ENCODE measurements around the gene RUNX1. TPM values are rescaled to one million over a fixed set of nuclear protein-coding genes. Genes with fewer than 3 reads are reported as not detected.

Gene RUNX1
- total RNA-seq, 2 donors from 2014 or later, result 4.9 to 12.5 TPM

GRCh38 chr21:34812504-34813265 lies 236.4 kb downstream of the RUNX1 start:
- H3K27ac ChIP-seq, result no peak overlapping the region
- no peak for DNase-seq
- 63 to 73% methylated on average over 6 to 7 of the region's 7 CpGs for WGBS, 2 donors
- no peak overlapping the region for H3K4me3 ChIP-seq
- H3K4me1 ChIP-seq, result peaks cover 1% of the 10 kb centered on the region
- no peaks in the 10 kb centered on the region for H3K9me3 ChIP-seq
- intact Hi-C loops (cut with DNase I), result no loop called here
- no peaks in the 10 kb centered on the region for H3K27me3 ChIP-seq
- H3K36me3 ChIP-seq (replicated peaks in 1 of 2; ENCODE audit: insufficient read depth in 1 of 2, low read depth in 2 of 2), result no peaks in the 10 kb centered on the region
- no peak for ATAC-seq
- TF ChIP-seq CTCF (IDR thresholded peaks at IDR 0.05) (no peak), POLR2A (IDR thresholded peaks at IDR 0.05) (no peak)

GRCh38 chr21:34811368-34811767 lies 237.7 kb downstream of the RUNX1 start:
- Histone ChIP-seq H3K9me3 (no peaks in the 10 kb centered on the region), H3K27ac (no peak overlapping the region), H3K27me3 (no peaks in the 10 kb centered on the region), H3K4me1 (no peaks in the 10 kb centered on the region), H3K36me3 (replicated peaks in 1 of 2; ENCODE audit: insufficient read depth in 1 of 2, low read depth in 2 of 2) (no peaks in the 10 kb centered on the region), H3K4me3 (no peak overlapping the region)
- ATAC-seq, result no peak
- 56 to 64% methylated on average over 4 of the region's 4 CpGs for WGBS, 2 donors
- no peak for DNase-seq
- intact Hi-C loops (cut with DNase I), result no loop called here
- no peak for TF ChIP-seq CTCF (IDR thresholded peaks at IDR 0.05)
- TF ChIP-seq POLR2A (IDR thresholded peaks at IDR 0.05), result no peak

GRCh38 chr21:34810786-34811185 lies 238.3 kb downstream of the RUNX1 start:
- Histone ChIP-seq H3K4me1 (no peaks in the 10 kb centered on the region), H3K36me3 (replicated peaks in 1 of 2; ENCODE audit: insufficient read depth in 1 of 2, low read depth in 2 of 2) (no peaks in the 10 kb centered on the region), H3K27me3 (no peaks in the 10 kb centered on the region), H3K9me3 (no peaks in the 10 kb centered on the region), H3K4me3 (no peak overlapping the region), H3K27ac (no peak overlapping the region)
- intact Hi-C loops (cut with DNase I), result no loop called here
- ATAC-seq (no peak), DNase-seq (no peak)
- WGBS, 2 donors, result 71 to 84% methylated on average over 3 to 6 of the region's 6 CpGs
- TF ChIP-seq POLR2A (IDR thresholded peaks at IDR 0.05) (no peak), CTCF (IDR thresholded peaks at IDR 0.05) (no peak)

DNA sequence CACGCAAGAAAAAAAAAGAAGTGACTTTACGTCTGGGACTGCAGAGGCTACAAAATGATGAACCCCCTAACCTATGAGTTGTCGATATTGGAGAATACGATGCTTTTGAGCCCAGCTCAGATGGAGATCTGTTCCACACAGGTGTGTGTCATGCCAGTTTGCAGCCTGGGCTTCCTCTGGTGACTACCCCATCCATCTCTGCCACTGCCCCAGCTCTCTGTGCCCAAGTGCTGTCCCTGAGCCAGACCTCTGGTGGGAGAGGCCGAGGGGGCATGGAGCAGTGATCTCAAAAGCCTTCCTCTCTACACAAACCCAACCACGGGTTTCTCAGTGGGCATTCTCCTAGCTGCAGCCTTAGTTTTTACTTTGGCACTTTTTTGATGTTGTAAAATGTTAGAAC lies 239.3 kb downstream of the RUNX1 start:
- no peaks in the 10 kb centered on the region for H3K36me3 ChIP-seq (replicated peaks in 1 of 2; ENCODE audit: insufficient read depth in 1 of 2, low read depth in 2 of 2)
- no peaks in the 10 kb centered on the region for H3K27me3 ChIP-seq
- TF ChIP-seq POLR2A (IDR thresholded peaks at IDR 0.05) (no peak), CTCF (IDR thresholded peaks at IDR 0.05) (no peak)
- H3K27ac ChIP-seq, result no peak overlapping the region
- DNase-seq, result no peak
- H3K4me1 ChIP-seq, result no peaks in the 10 kb centered on the region
- intact Hi-C loops (cut with DNase I), result no loop called here
- WGBS, 2 donors, result 82 to 88% methylated on average over 6 of the region's 6 CpGs
- H3K9me3 ChIP-seq, result no peaks in the 10 kb centered on the region
- H3K4me3 ChIP-seq, result no peak overlapping the region
- ATAC-seq, result no peak
